ENCODE measurements around the gene SCD. TPM values are rescaled to one million over a fixed set of nuclear protein-coding genes. Genes with fewer than 3 reads are reported as not detected.

Gene SCD
- total and polyA plus RNA-seq, 9 of the 15 experiments (the other 6 are each of a cell fraction or from before 2014, with no cell fraction given): 114 to 486 (median 188) TPM

GRCh38 chr10:100346351-100346764 is 675 bp upstream of the SCD start (continued):
- TF ChIP-seq SRF (CRISPR knock-in tag; IDR thresholded peaks at IDR 0.05) (no peak), ARID4B (CRISPR knock-in tag; IDR thresholded peaks at IDR 0.05) (peak; percentile 72; the same call in 1 of the 2 replicates), ETV5 (CRISPR knock-in tag; IDR thresholded peaks at IDR 0.05; ENCODE audit: low read depth) (no peak), CCNT2 (IDR thresholded peaks at IDR 0.05; ENCODE audit: borderline replicate concordance, extremely low read depth, insufficient read length, low read depth, low read length) (peak; percentile 58), SRSF7 (optimal IDR thresholded peaks at IDR 0.05; ENCODE audit: low read depth, low read length) (no peak), MBD2 (IDR thresholded peaks at IDR 0.05; ENCODE audit: borderline replicate concordance, low read depth) (no peak), L3MBTL2 (IDR thresholded peaks at IDR 0.05) (0 out of 2 replicates have a peak, but pooled peaks have one; percentile 14), KDM5B (IDR thresholded peaks at IDR 0.05; ENCODE audit: insufficient replicate concordance, low read depth, low read length) (peak; percentile 69), CXXC5 (CRISPR knock-in tag; IDR thresholded peaks at IDR 0.05) (peak; percentile 67), UBTF (IDR thresholded peaks at IDR 0.05; ENCODE audit: borderline replicate concordance in 1 of 2, low read depth in 2 of 2, low read length in 2 of 2) (peak; percentile 29 to 63; a peak in 1 of 4 replicates), MYC (IDR thresholded peaks at IDR 0.05; ENCODE audit: low read depth, low read length) (peak; percentile 81), MYC (CRISPR knock-in tag; IDR thresholded peaks at IDR 0.05; ENCODE audit: borderline replicate concordance, low read depth) (no peak), JUN (IDR thresholded peaks at IDR 0.05; ENCODE audit: borderline replicate concordance, low read depth, low read length) (no peak; the same call in 1 of the 2 replicates), JUN (CRISPR knock-in tag; IDR thresholded peaks at IDR 0.05; ENCODE audit: borderline replicate concordance) (no peak)
